Ovary (tissue), 3 donors: ENCODE measurements around the gene AP5Z1.

Experiments
- CTCF ChIP-seq, 3 donors: fragments of 450-650 bp in 2 of 3; fragments of 200-600 bp in 1 of 3; IDR thresholded peaks; one replicate each; pipeline versions ENCODE4 v1.5.1 to v1.8.0; 2016 to 2022; ENCODE audit warnings: antibody characterized with exemption in 3 of 3, mild to moderate bottlenecking in 1 of 3
- POLR2A ChIP-seq: fragments of 450-650 bp; IDR thresholded peaks from one replicate; pipeline ENCODE4 v1.6.1; 2017; ENCODE audit warnings: antibody characterized with exemption, mild to moderate bottlenecking, moderate library complexity
- donor health status: DM: no; HTN: no; CAD: no.

GRCh38 chr7:4781366-4782069 lies 6.1 kb downstream of the AP5Z1 start:
- TF ChIP-seq POLR2A (no peak), CTCF (IDR thresholded peaks at IDR 0.05) (no peak)
